CD4-positive, CD25-positive, alpha-beta regulatory T cell (primary cell): ENCODE results near the gene SACM1L. TPM values are rescaled to one million over a fixed set of nuclear protein-coding genes. Genes with fewer than 3 reads are reported as not detected.

Experiments used
- polyA plus RNA-seq, 4 donors: library from polyadenylated mRNA; unstranded; fragments of 300-500 nt; fragmentation: Illumina TruSeq; gene quantifications; one replicate each; pipeline ENCODE4 v1.2.3, GENCODE V29; 2021
- total RNA-seq: library from RNA; stranded (reverse); gene quantifications from one replicate; pipeline ENCODE4 v1.2.3, GENCODE V29; 2022

The SACM1L gene
- total and polyA plus RNA-seq, 5 donors from 2014 or later: 13.4 to 70.0 (median 19.4) TPM

Other genes with a start within 250 kb of the SACM1L start
- 46.3 TPM for gene LIMD1, start 94.6 kb upstream of the SACM1L start, total RNA-seq
- gene LIMD1, start 94.6 kb upstream of the SACM1L start, polyA plus RNA-seq: 10 to 100 TPM in 1 of 4 donors, 1 to 10 TPM in 3; 7.1 to 12.9 (median 8.2) TPM
- gene SLC6A20, start 107.1 kb downstream of the SACM1L start, total RNA-seq: not detected
- under 1 TPM in 1 of 4 donors, not detected in 3; 0.54 TPM for gene SLC6A20, start 107.1 kb downstream of the SACM1L start, polyA plus RNA-seq
- 7.6 TPM for gene LZTFL1, start 152.7 kb downstream of the SACM1L start, total RNA-seq
- 10 to 100 TPM in 3 of 4 donors, 1 to 10 TPM in 1; 6.4 to 14.6 (median 11.3) TPM for gene LZTFL1, start 152.7 kb downstream of the SACM1L start, polyA plus RNA-seq
- gene CCR9, start 197.1 kb downstream of the SACM1L start, total RNA-seq: not detected
- gene CCR9, start 197.1 kb downstream of the SACM1L start, polyA plus RNA-seq: 10 to 100 TPM in 3 of 4 donors, 1 to 10 TPM in 1; 5.6 to 16.7 (median 11.3) TPM